Measurements from ENCODE around the gene ZNF625. TPM values are rescaled to one million over a fixed set of nuclear protein-coding genes. Genes with fewer than 3 reads are reported as not detected.

The ZNF625 gene
- total RNA-seq, 1 donor from 2014 or later: 28.0 TPM

GRCh38 chr19:12133069-12133468 is 23.5 kb downstream of the ZNF625 start:
- TF ChIP-seq CTCF (IDR thresholded peaks at IDR 0.05; ENCODE audit: unreplicated experiment): no peak
- DNase-seq (ENCODE audit: low spot score, unreplicated experiment): no peak
- Mint-ChIP-seq H3K9me3 (ENCODE audit: low read depth) (peaks cover 49% of the 10 kb centered on the region), H3K36me3 (ENCODE audit: insufficient read depth) (peaks cover 75% of the 10 kb centered on the region), H3K27ac (peak overlapping the region; percentile 16), H3K4me1 (ENCODE audit: low read depth) (no peaks in the 10 kb centered on the region), H3K4me3 (ENCODE audit: low read depth) (no peak overlapping the region), H3K27me3 (no peaks in the 10 kb centered on the region)

DNA sequence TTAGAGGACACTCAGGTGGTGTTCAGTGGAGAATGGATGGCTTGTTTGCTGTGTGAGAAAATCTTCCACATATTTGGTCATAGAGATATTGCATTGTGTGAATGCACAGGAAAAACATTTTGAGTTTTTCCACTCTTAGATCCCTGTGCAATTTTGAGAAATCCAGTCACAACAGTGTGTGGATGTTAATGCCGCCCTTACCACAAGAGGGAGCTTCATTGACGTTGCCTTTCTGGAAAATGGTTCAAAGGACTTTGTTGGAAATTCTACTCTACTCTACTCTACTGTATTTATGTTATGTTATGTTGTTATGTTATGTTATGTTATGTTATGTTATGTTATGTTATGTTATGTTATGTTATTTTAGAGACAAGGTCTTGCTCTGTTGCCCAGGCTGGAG is 29.8 kb downstream of the ZNF625 start:
- peak; percentile 30 for TF ChIP-seq CTCF (IDR thresholded peaks at IDR 0.05; ENCODE audit: unreplicated experiment)
- no peak overlapping the region for H3K4me3 Mint-ChIP-seq (ENCODE audit: low read depth)
- H3K4me1 Mint-ChIP-seq (ENCODE audit: low read depth): no peaks in the 10 kb centered on the region
- H3K9me3 Mint-ChIP-seq (ENCODE audit: low read depth): peaks cover 33% of the 10 kb centered on the region
- no peak overlapping the region for H3K27ac Mint-ChIP-seq
- H3K36me3 Mint-ChIP-seq (ENCODE audit: insufficient read depth): peaks cover 31% of the 10 kb centered on the region
- DNase-seq (ENCODE audit: low spot score, unreplicated experiment): no peak
- no peaks in the 10 kb centered on the region for H3K27me3 Mint-ChIP-seq

GRCh38 chr19:12117201-12117970 is 39.1 kb downstream of the ZNF625 start:
- H3K27me3 Mint-ChIP-seq: no peaks in the 10 kb centered on the region
- peaks cover 34% of the 10 kb centered on the region for H3K9me3 Mint-ChIP-seq (ENCODE audit: low read depth)
- no peak overlapping the region for H3K27ac Mint-ChIP-seq
- DNase-seq (ENCODE audit: low spot score, unreplicated experiment): no peak
- peaks cover 35% of the 10 kb centered on the region for H3K36me3 Mint-ChIP-seq (ENCODE audit: insufficient read depth)
- H3K4me1 Mint-ChIP-seq (ENCODE audit: low read depth): no peaks in the 10 kb centered on the region
- no peak overlapping the region for H3K4me3 Mint-ChIP-seq (ENCODE audit: low read depth)
- TF ChIP-seq CTCF (IDR thresholded peaks at IDR 0.05; ENCODE audit: unreplicated experiment): no peak

GRCh38 chr19:12113121-12113520 is 43.4 kb downstream of the ZNF625 start:
- Mint-ChIP-seq H3K27ac (no peak overlapping the region), H3K4me1 (ENCODE audit: low read depth) (no peaks in the 10 kb centered on the region), H3K27me3 (no peaks in the 10 kb centered on the region), H3K9me3 (ENCODE audit: low read depth) (peaks cover 51% of the 10 kb centered on the region), H3K36me3 (ENCODE audit: insufficient read depth) (peaks cover 56% of the 10 kb centered on the region), H3K4me3 (ENCODE audit: low read depth) (no peak overlapping the region)
- DNase-seq (ENCODE audit: low spot score, unreplicated experiment): no peak
- no peak for TF ChIP-seq CTCF (IDR thresholded peaks at IDR 0.05; ENCODE audit: unreplicated experiment)

- Mint-ChIP-seq H3K9me3 (ENCODE audit: low read depth) (peaks cover 51% of the 10 kb centered on the region), H3K4me3 (ENCODE audit: low read depth) (no peak overlapping the region), H3K36me3 (ENCODE audit: insufficient read depth) (peaks cover 56% of the 10 kb centered on the region), H3K4me1 (ENCODE audit: low read depth) (no peaks in the 10 kb centered on the region), H3K27me3 (no peaks in the 10 kb centered on the region), H3K27ac (no peak overlapping the region)
- no peak for TF ChIP-seq CTCF (IDR thresholded peaks at IDR 0.05; ENCODE audit: unreplicated experiment)
- DNase-seq (ENCODE audit: low spot score, unreplicated experiment): no peak
Measured at GRCh38 chr19:12112701-12113100, 43.8 kb downstream of the ZNF625 start.
